Subcutaneous abdominal adipose tissue (tissue), 5 donors: ENCODE data around the gene RTKN.

Experiments used
- H3K27ac ChIP-seq: one replicate; pipeline ENCODE4 v1.7.0; 2013; ENCODE audit warnings: low read depth, mild to moderate bottlenecking, inconsistent platforms, low read length, moderate library complexity
- H3K27me3 ChIP-seq, 5 donors: one replicate each; pipeline ENCODE4 v1.7.0; 2013; ENCODE audit warnings: low read length in 5 of 5, inconsistent platforms in 1 of 5; ENCODE audit not compliant: control insufficient read depth in 5 of 5, insufficient read depth in 4 of 5
- H3K36me3 ChIP-seq, 5 donors: one replicate each; pipeline ENCODE4 v1.7.0; 2013; ENCODE audit warnings: low read length in 5 of 5; ENCODE audit not compliant: control insufficient read depth in 5 of 5, insufficient read depth in 5 of 5
- H3K4me1 ChIP-seq, 5 donors: one replicate each; pipeline ENCODE4 v1.7.0; 2013; ENCODE audit warnings: low read length in 5 of 5, mild to moderate bottlenecking in 3 of 5, moderate library complexity in 1 of 5; ENCODE audit not compliant: control insufficient read depth in 5 of 5, insufficient read depth in 5 of 5
- H3K4me3 ChIP-seq, 5 donors: one replicate each; pipeline ENCODE4 v1.7.0; 2013; ENCODE audit warnings: low read length in 5 of 5, low read depth in 1 of 5
- H3K9ac ChIP-seq, 5 donors: one replicate each; pipeline ENCODE4 v1.7.0; 2013; ENCODE audit warnings: low read length in 5 of 5, mild to moderate bottlenecking in 4 of 5, moderate library complexity in 3 of 5
- H3K9me3 ChIP-seq, 5 donors: one replicate each; pipeline ENCODE4 v1.7.0; 2013; ENCODE audit warnings: low read length in 5 of 5; ENCODE audit not compliant: control insufficient read depth in 5 of 5
- donor health status: healthy.
- donor health status: healthy.
- donor health status: healthy.
- donor health status: healthy.
- donor health status: healthy.

The RTKN gene

GRCh38 chr2:74439373-74439772 is 2.4 kb downstream of the RTKN start:
- Histone ChIP-seq H3K9ac (peak overlapping the region; percentile 5 to 78 (median 60)), H3K36me3 (no peaks in the 10 kb centered on the region), H3K4me3 (peak overlapping the region; percentile 70 to 84 (median 74)), H3K27ac (peak overlapping the region; percentile 41), H3K9me3 (no peaks in the 10 kb centered on the region), H3K27me3 (peaks cover 0 to 5% (median 0%) of the 10 kb centered on the region in 5 donors), H3K4me1 (peaks cover 3 to 45% (median 42%) of the 10 kb centered on the region in 5 donors)

GRCh38 chr2:74438248-74438647 is 3.5 kb downstream of the RTKN start:
- Histone ChIP-seq H3K9ac (no peak overlapping the region), H3K9me3 (no peaks in the 10 kb centered on the region), H3K36me3 (no peaks in the 10 kb centered on the region), H3K27me3 (peaks cover 0 to 5% (median 0%) of the 10 kb centered on the region in 5 donors), H3K4me3 (no peak overlapping the region), H3K4me1 (peaks cover 3 to 40% (median 38%) of the 10 kb centered on the region in 5 donors), H3K27ac (no peak overlapping the region)

- no peaks in the 10 kb centered on the region for H3K9me3 ChIP-seq
- no peak overlapping the region for H3K4me3 ChIP-seq
- peaks cover 0 to 6% (median 4%) of the 10 kb centered on the region in 5 donors for H3K36me3 ChIP-seq
- H3K27me3 ChIP-seq = peaks cover 0 to 5% (median 0%) of the 10 kb centered on the region in 5 donors
- no peak overlapping the region for H3K27ac ChIP-seq
- H3K9ac ChIP-seq = no peak overlapping the region
- peaks cover 3 to 39% (median 36%) of the 10 kb centered on the region in 5 donors for H3K4me1 ChIP-seq
Observed at GRCh38 chr2:74436848-74437695, 4.7 kb downstream of the RTKN start.

- no peaks in the 10 kb centered on the region for H3K9me3 ChIP-seq
- no peak overlapping the region for H3K4me3 ChIP-seq
- H3K36me3 ChIP-seq = peaks cover 3 to 13% (median 9%) of the 10 kb centered on the region in 5 donors
- H3K4me1 ChIP-seq = peaks cover 3 to 30% (median 28%) of the 10 kb centered on the region in 5 donors
- peaks cover 0 to under 1% (median 0%) of the 10 kb centered on the region in 5 donors for H3K27me3 ChIP-seq
- no peak overlapping the region for H3K27ac ChIP-seq
- H3K9ac ChIP-seq = no peak overlapping the region
Observed at GRCh38 chr2:74436111-74436805, 5.5 kb downstream of the RTKN start.

- no peak overlapping the region for H3K27ac ChIP-seq
Observed at GRCh38 chr2:74430502-74430901, 11.2 kb downstream of the RTKN start.

GRCh38 chr2:74429487-74430451 is 12.0 kb downstream of the RTKN start:
- H3K9me3 ChIP-seq = no peaks in the 10 kb centered on the region
- no peak overlapping the region for H3K27ac ChIP-seq
- no peaks in the 10 kb centered on the region for H3K4me1 ChIP-seq
- no peak overlapping the region for H3K9ac ChIP-seq
- H3K36me3 ChIP-seq = peaks cover 3 to 76% (median 64%) of the 10 kb centered on the region in 5 donors
- no peak overlapping the region for H3K4me3 ChIP-seq
- H3K27me3 ChIP-seq = no peaks in the 10 kb centered on the region

More at GRCh38 chr2:74430502-74430901, 11.2 kb downstream of the RTKN start:
- H3K9me3 ChIP-seq = no peaks in the 10 kb centered on the region
- no peaks in the 10 kb centered on the region for H3K27me3 ChIP-seq
- no peak overlapping the region for H3K9ac ChIP-seq
- H3K36me3 ChIP-seq = peaks cover 3 to 70% (median 58%) of the 10 kb centered on the region in 5 donors
- no peak overlapping the region for H3K4me3 ChIP-seq
- H3K4me1 ChIP-seq = no peaks in the 10 kb centered on the region

GRCh38 chr2:74428675-74429074 is 13.1 kb downstream of the RTKN start:
- no peaks in the 10 kb centered on the region for H3K4me1 ChIP-seq
- no peak overlapping the region for H3K27ac ChIP-seq
- no peaks in the 10 kb centered on the region for H3K27me3 ChIP-seq
- H3K4me3 ChIP-seq = no peak overlapping the region
- no peak overlapping the region for H3K9ac ChIP-seq
- H3K9me3 ChIP-seq = no peaks in the 10 kb centered on the region
- H3K36me3 ChIP-seq = peaks cover 3 to 76% (median 64%) of the 10 kb centered on the region in 5 donors

- no peaks in the 10 kb centered on the region for H3K27me3 ChIP-seq
- H3K9ac ChIP-seq = no peak overlapping the region
- peaks cover 3 to 75% (median 64%) of the 10 kb centered on the region in 5 donors for H3K36me3 ChIP-seq
- H3K4me1 ChIP-seq = no peaks in the 10 kb centered on the region
- H3K4me3 ChIP-seq = no peak overlapping the region
- H3K9me3 ChIP-seq = no peaks in the 10 kb centered on the region
- no peak overlapping the region for H3K27ac ChIP-seq
Observed at GRCh38 chr2:74427551-74427950, 14.2 kb downstream of the RTKN start.

- Histone ChIP-seq H3K9ac (no peak overlapping the region), H3K4me3 (no peak overlapping the region), H3K27me3 (peaks cover 0 to 9% (median 4%) of the 10 kb centered on the region in 5 donors), H3K9me3 (no peaks in the 10 kb centered on the region), H3K27ac (no peak overlapping the region), H3K36me3 (peaks cover 0 to 64% (median 51%) of the 10 kb centered on the region in 5 donors), H3K4me1 (peaks cover 0 to 11% (median 10%) of the 10 kb centered on the region in 5 donors)
Observed at GRCh38 chr2:74426181-74426758, 15.5 kb downstream of the RTKN start.
